Superior temporal gyrus (tissue), 1 donor: Measurements from ENCODE around the gene PKD2.
A peak's percentile ranks its signal among the peaks of the same experiment; 100 is the strongest.
"Not testable (repeated sequence)": the region's sequence is repeated elsewhere in the genome, so short reads cannot be mapped to it uniquely, and the experiment has no call there.

Source experiments
- DNase-seq: peaks from one replicate; pipeline ENCODE4 v3.0.0-alpha.2; 2016; ENCODE audit errors: extremely low spot score

Gene PKD2

GRCh38 chr4:87986508-87986907 is 20.9 kb upstream of the PKD2 start:
- no peak for DNase-seq

GRCh38 chr4:87989765-87990164 is 17.7 kb upstream of the PKD2 start:
- DNase-seq: no peak

- no peak for DNase-seq
Observed at GRCh38 chr4:87995435-87995834, 12.0 kb upstream of the PKD2 start.

GRCh38 chr4:87999191-87999691 is 8.2 kb upstream of the PKD2 start:
- DNase-seq: not testable (repeated sequence)

- DNase-seq: no peak
Observed at GRCh38 chr4:88001871-88002270, 5.6 kb upstream of the PKD2 start.

GRCh38 chr4:88002786-88003185 is 4.6 kb upstream of the PKD2 start:
- no peak for DNase-seq

- no peak for DNase-seq
Observed at GRCh38 chr4:88003261-88003660, 4.2 kb upstream of the PKD2 start.

- DNase-seq: no peak
Observed at GRCh38 chr4:88005076-88005475, 2.4 kb upstream of the PKD2 start.

- no peak for DNase-seq
Observed at GRCh38 chr4:88005946-88006345, 1.5 kb upstream of the PKD2 start.

GRCh38 chr4:88006956-88007303 is 505 bp upstream of the PKD2 start:
- peak; percentile 55 for DNase-seq

- DNase-seq: peak; percentile 73
Observed at GRCh38 chr4:88008122-88008742, 797 bp downstream of the PKD2 start.

- peak; percentile 40 for DNase-seq
Observed at GRCh38 chr4:88008743-88009171, 1.3 kb downstream of the PKD2 start.

GRCh38 chr4:88009871-88010270 is 2.4 kb downstream of the PKD2 start:
- no peak for DNase-seq

GRCh38 chr4:88010966-88011365 is 3.5 kb downstream of the PKD2 start:
- DNase-seq: no peak

- no peak for DNase-seq
Observed at GRCh38 chr4:88012647-88013046, 5.2 kb downstream of the PKD2 start.

- DNase-seq: no peak
Observed at GRCh38 chr4:88014386-88014905, 7.0 kb downstream of the PKD2 start.

GRCh38 chr4:88015659-88016295 is 8.3 kb downstream of the PKD2 start:
- DNase-seq: no peak

- peak; percentile 42 for DNase-seq
Observed at GRCh38 chr4:88017516-88018297, 10.3 kb downstream of the PKD2 start.

- peak; percentile 67 for DNase-seq
Observed at GRCh38 chr4:88018466-88018865, 11.0 kb downstream of the PKD2 start.

- DNase-seq: no peak
Observed at GRCh38 chr4:88021824-88022223, 14.4 kb downstream of the PKD2 start.

GRCh38 chr4:88022289-88022688 is 14.9 kb downstream of the PKD2 start:
- no peak for DNase-seq

- not testable (repeated sequence) for DNase-seq
Observed at GRCh38 chr4:88025868-88026661, 18.6 kb downstream of the PKD2 start.
